ENCODE measurements around the gene SREBF2. TPM values are rescaled to one million over a fixed set of nuclear protein-coding genes. Genes with fewer than 3 reads are reported as not detected.

The SREBF2 gene
- total and polyA plus RNA-seq, 2 of the 8 experiments (the other 6 are each of a cell fraction or from before 2014, with no cell fraction given): 125 to 144 TPM

DNA sequence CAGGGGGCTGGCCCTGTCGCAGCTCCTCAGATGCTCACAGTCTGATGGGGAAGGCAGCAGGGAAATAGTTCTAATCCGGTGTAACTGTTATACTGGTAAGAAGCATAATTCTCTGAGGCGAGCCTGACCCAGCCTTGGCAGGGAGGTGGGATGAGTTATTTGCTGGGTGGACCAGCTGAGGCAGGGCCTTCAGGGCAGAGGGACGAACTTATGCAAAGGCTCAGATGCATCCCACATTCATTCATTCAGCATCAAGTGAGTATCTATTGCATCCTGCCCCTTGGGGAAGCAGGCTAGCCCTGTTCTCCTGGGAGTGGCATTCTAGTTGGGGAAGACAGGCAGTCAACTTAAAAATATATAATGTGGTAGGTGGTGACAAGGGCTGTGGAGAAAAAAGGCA is 13.6 kb upstream of the SREBF2 start (continued):
- TF ChIP-seq FOSL1 (IDR thresholded peaks at IDR 0.05; ENCODE audit: insufficient read depth, low read depth, low read length) (no peak), KDM1A (IDR thresholded peaks at IDR 0.05; ENCODE audit: borderline replicate concordance, low read length) (no peak), JUN (IDR thresholded peaks at IDR 0.05; ENCODE audit: low read depth, low read length) (no peak), SIN3A (conservative IDR thresholded peaks at IDR 0.05 in 1 of 2, IDR thresholded peaks at IDR 0.05 in 1 of 2; ENCODE audit: low read depth in 1 of 2, low read length in 2 of 2) (no peak), USF2 (IDR thresholded peaks at IDR 0.05; ENCODE audit: low read length) (no peak), SP1 (IDR thresholded peaks at IDR 0.05; ENCODE audit: low read depth, low read length) (no peak)

Measured in H1 (cell line).